ENCODE data around the gene CIPC. TPM values are rescaled to one million over a fixed set of nuclear protein-coding genes. Genes with fewer than 3 reads are reported as not detected.
A peak's percentile ranks its signal among the peaks of the same experiment; 100 is the strongest.

The CIPC gene
- total and polyA plus RNA-seq, 9 of the 15 experiments (the other 6 are each of a cell fraction or from before 2014, with no cell fraction given), result 5.0 to 16.9 (median 10.7) TPM

GRCh38 chr14:77097700-77098528, at the start of gene CIPC (continued):
- TF ChIP-seq GTF2B (IDR thresholded peaks at IDR 0.05; ENCODE audit: extremely low read depth, insufficient read length) (no peak), SMARCB1 (IDR thresholded peaks at IDR 0.05; ENCODE audit: insufficient read length, low read depth) (no peak), HMG20A (CRISPR knock-in tag; conservative IDR thresholded peaks at IDR 0.05) (no peak), FOXP4 (CRISPR knock-in tag; IDR thresholded peaks at IDR 0.05; ENCODE audit: borderline replicate concordance) (no peak), HOXB6 (CRISPR knock-in tag; IDR thresholded peaks at IDR 0.05; ENCODE audit: borderline replicate concordance) (no peak), KDM5B (IDR thresholded peaks at IDR 0.05; ENCODE audit: insufficient replicate concordance, low read depth, low read length) (peak; percentile 59), PKNOX1 (IDR thresholded peaks at IDR 0.05) (peak; percentile 31; the same call in 1 of the 2 replicates), PHB2 (IDR thresholded peaks at IDR 0.05; ENCODE audit: low read depth) (no peak), ZNF3 (CRISPR knock-in tag; IDR thresholded peaks at IDR 0.05) (no peak), SNRNP70 (optimal IDR thresholded peaks at IDR 0.05; ENCODE audit: low read depth, low read length) (no peak), OTX1 (CRISPR knock-in tag; IDR thresholded peaks at IDR 0.05) (peak; percentile 73; the same call in 1 of the 2 replicates), HDGF (IDR thresholded peaks at IDR 0.05) (peak; percentile 65; the same call in 1 of the 2 replicates), HINFP (tag; conservative IDR thresholded peaks at IDR 0.05; ENCODE audit: low read depth) (no peak), BCOR (IDR thresholded peaks at IDR 0.05) (peak; percentile 37; the same call in 1 of the 2 replicates), ZFPM2 (CRISPR knock-in tag; IDR thresholded peaks at IDR 0.05) (no peak), ETV6 (IDR thresholded peaks at IDR 0.05; ENCODE audit: borderline replicate concordance in 1 of 2, low read depth in 2 of 2, low read length in 1 of 2) (no peak), ETV6 (CRISPR knock-in tag; IDR thresholded peaks at IDR 0.05; ENCODE audit: borderline replicate concordance) (no peak), NKRF (IDR thresholded peaks at IDR 0.05; ENCODE audit: borderline replicate concordance) (peak; percentile 72; the same call in 1 of the 2 replicates), SETDB1 (IDR thresholded peaks at IDR 0.05; ENCODE audit: low read length) (no peak), PML (IDR thresholded peaks at IDR 0.05; ENCODE audit: low read length) (no peak), HEY1 (CRISPR knock-in tag; IDR thresholded peaks at IDR 0.05; ENCODE audit: borderline replicate concordance) (no peak)
